ENCODE measurements around the gene HFM1.

GRCh38 chr1:91338501-91338900 is 66.1 kb downstream of the HFM1 start:
- TF ChIP-seq CTCF (IDR thresholded peaks at IDR 0.05), result no peak
- TF ChIP-seq POLR2A (IDR thresholded peaks at IDR 0.05), result no peak

Measured in breast epithelium (tissue), 3 donors.